Duodenal mucosa (tissue), 2 donors: ENCODE measurements around the gene GPR62.

Experiments
- H3K27ac ChIP-seq: one replicate; pipeline ENCODE4 v1.7.0; 2013; ENCODE audit warnings: low read depth, low read length
- H3K27me3 ChIP-seq, 2 donors: one replicate each; pipeline ENCODE4 v1.7.0; 2013; ENCODE audit warnings: low read length in 2 of 2, control low read depth in 1 of 2; ENCODE audit not compliant: insufficient read depth in 2 of 2, control insufficient read depth in 1 of 2
- H3K36me3 ChIP-seq, 2 donors: one replicate each; pipeline ENCODE4 v1.7.0; 2013; ENCODE audit warnings: low read length in 2 of 2, control low read depth in 1 of 2; ENCODE audit not compliant: insufficient read depth in 2 of 2, control insufficient read depth in 1 of 2
- H3K4me1 ChIP-seq, 2 donors: one replicate each; pipeline ENCODE4 v1.7.0; 2013; ENCODE audit warnings: low read length in 2 of 2, control low read depth in 1 of 2; ENCODE audit not compliant: insufficient read depth in 2 of 2, control insufficient read depth in 1 of 2
- H3K4me3 ChIP-seq, 2 donors: one replicate each; pipeline ENCODE4 v1.7.0; 2013; ENCODE audit warnings: low read length in 2 of 2, low read depth in 1 of 2
- H3K9ac ChIP-seq, 2 donors: one replicate each; pipeline ENCODE4 v1.7.0; 2013; ENCODE audit warnings: low read length in 2 of 2, low read depth in 1 of 2
- H3K9me3 ChIP-seq, 2 donors: one replicate each; pipeline ENCODE4 v1.7.0; 2013; ENCODE audit warnings: low read length in 2 of 2, control low read depth in 1 of 2; ENCODE audit not compliant: control insufficient read depth in 1 of 2

Gene GPR62

DNA sequence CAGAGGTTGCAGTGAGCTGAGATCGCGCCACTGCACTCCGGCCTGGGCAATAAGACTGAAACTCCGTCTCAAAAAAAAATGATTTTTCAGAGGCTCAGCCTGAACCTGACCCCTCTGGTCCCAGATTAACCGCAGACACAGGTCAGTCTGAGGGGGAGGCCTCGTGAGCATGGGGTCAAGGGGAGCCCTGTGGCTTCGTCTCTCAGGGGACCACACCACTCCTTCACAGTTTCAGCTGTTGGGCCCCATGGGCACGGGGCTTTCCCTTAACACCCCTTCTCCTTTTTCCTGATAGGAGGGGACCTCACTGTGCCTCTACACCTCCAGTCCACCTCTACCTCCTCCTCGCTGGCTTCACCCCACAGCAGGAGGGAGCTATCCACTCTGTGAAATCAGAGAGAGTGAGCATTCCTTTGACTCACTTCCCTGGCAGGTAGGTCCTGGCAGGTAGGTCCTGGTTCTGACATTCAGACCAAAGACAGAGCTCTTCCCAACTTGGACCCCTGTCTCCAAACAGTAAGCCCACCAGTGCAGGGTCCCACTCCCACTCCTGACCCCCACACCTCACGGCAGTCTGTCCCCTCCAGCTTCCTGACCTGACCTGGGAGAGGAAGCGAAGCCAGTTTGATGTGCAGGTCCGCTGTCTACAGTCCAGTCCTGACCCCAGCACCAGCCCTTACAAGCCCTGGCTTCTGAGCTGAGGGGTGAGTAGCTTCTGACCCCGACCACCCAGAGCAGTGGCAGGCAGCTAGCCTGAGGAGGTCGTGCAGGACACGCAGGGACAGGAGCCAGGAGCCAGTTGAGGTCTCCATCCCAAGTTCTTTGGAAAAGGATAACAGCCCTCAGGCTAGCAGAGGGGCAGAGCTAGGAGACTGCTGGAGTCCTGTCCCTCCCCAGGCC lies 22.5 kb upstream of the GPR62 start:
- no peaks in the 10 kb centered on the region for H3K4me1 ChIP-seq
- no peaks in the 10 kb centered on the region for H3K9me3 ChIP-seq
- H3K27ac ChIP-seq = no peak overlapping the region
- no peak overlapping the region for H3K9ac ChIP-seq
- H3K27me3 ChIP-seq = no peaks in the 10 kb centered on the region
- H3K36me3 ChIP-seq = peaks cover 36 to 50% of the 10 kb centered on the region in 2 donors
- H3K4me3 ChIP-seq = no peak overlapping the region

DNA sequence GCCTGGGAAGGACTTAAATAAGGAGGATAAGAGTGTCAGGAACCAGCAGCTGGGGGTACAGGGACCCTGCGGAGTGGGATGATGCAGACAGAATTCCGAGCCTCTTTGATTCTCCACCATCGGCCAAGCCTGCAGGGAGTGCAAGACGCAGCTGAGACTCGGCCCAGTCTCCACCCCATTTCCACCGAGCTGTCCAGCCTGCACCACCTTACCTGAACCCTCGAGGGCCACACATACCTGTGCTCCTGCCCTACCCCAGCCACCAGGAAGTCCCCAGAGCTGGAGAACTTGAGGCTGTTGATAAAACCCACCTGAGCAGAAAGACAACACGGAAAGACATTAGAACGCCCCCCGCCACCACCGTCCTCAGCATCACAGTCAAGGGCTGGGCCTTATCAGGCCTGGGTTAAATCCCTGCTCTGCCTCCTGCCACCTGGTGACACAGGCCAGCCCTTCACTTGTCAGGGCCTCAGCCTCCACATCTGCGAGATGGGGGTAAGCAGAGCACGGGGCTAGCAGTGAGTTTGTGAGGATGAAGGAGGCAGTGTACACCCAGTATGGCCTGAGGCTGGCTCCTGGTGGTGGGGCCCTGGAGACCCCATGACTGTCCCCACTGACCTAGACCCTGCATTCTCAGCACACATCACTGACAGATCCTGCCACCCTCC lies 21.6 kb upstream of the GPR62 start:
- Histone ChIP-seq H3K4me1 (no peaks in the 10 kb centered on the region), H3K27me3 (no peaks in the 10 kb centered on the region), H3K9me3 (no peaks in the 10 kb centered on the region), H3K9ac (no peak overlapping the region), H3K36me3 (peaks cover 40 to 59% of the 10 kb centered on the region in 2 donors), H3K27ac (no peak overlapping the region), H3K4me3 (no peak overlapping the region)

- Histone ChIP-seq H3K4me1 (no peaks in the 10 kb centered on the region), H3K36me3 (peaks cover 40 to 65% of the 10 kb centered on the region in 2 donors), H3K27me3 (no peaks in the 10 kb centered on the region), H3K27ac (no peak overlapping the region), H3K4me3 (no peak overlapping the region), H3K9me3 (no peaks in the 10 kb centered on the region), H3K9ac (no peak overlapping the region)
Measured at GRCh38 chr3:51934139-51934850, 20.9 kb upstream of the GPR62 start.

GRCh38 chr3:51934991-51935885 lies 19.9 kb upstream of the GPR62 start:
- Histone ChIP-seq H3K9me3 (no peaks in the 10 kb centered on the region), H3K27me3 (no peaks in the 10 kb centered on the region), H3K4me1 (peaks cover 0 to 5% of the 10 kb centered on the region in 2 donors), H3K27ac (no peak overlapping the region), H3K9ac (no peak overlapping the region), H3K36me3 (peaks cover 40 to 66% of the 10 kb centered on the region in 2 donors), H3K4me3 (no peak overlapping the region)

GRCh38 chr3:51935886-51936755 lies 19.1 kb upstream of the GPR62 start:
- Histone ChIP-seq H3K36me3 (peaks cover 40 to 66% of the 10 kb centered on the region in 2 donors), H3K4me3 (no peak overlapping the region), H3K27ac (no peak overlapping the region), H3K9me3 (no peaks in the 10 kb centered on the region), H3K27me3 (no peaks in the 10 kb centered on the region), H3K4me1 (peaks cover 5 to 13% of the 10 kb centered on the region in 2 donors), H3K9ac (no peak overlapping the region)

- H3K36me3 ChIP-seq = peaks cover 40 to 66% of the 10 kb centered on the region in 2 donors
- H3K27me3 ChIP-seq = no peaks in the 10 kb centered on the region
- no peak overlapping the region for H3K27ac ChIP-seq
Measured at GRCh38 chr3:51937014-51937413, 18.2 kb upstream of the GPR62 start.

GRCh38 chr3:51937611-51938450 lies 17.4 kb upstream of the GPR62 start:
- Histone ChIP-seq H3K27ac (no peak overlapping the region), H3K27me3 (no peaks in the 10 kb centered on the region), H3K36me3 (peaks cover 38 to 62% of the 10 kb centered on the region in 2 donors), H3K9me3 (no peaks in the 10 kb centered on the region), H3K4me3 (no peak overlapping the region), H3K9ac (no peak overlapping the region), H3K4me1 (peaks cover 12 to 24% of the 10 kb centered on the region in 2 donors)

More at GRCh38 chr3:51937014-51937413, 18.2 kb upstream of the GPR62 start:
- Histone ChIP-seq H3K4me1 (peaks cover 7 to 17% of the 10 kb centered on the region in 2 donors), H3K9me3 (no peaks in the 10 kb centered on the region), H3K4me3 (no peak overlapping the region), H3K9ac (no peak overlapping the region)

DNA sequence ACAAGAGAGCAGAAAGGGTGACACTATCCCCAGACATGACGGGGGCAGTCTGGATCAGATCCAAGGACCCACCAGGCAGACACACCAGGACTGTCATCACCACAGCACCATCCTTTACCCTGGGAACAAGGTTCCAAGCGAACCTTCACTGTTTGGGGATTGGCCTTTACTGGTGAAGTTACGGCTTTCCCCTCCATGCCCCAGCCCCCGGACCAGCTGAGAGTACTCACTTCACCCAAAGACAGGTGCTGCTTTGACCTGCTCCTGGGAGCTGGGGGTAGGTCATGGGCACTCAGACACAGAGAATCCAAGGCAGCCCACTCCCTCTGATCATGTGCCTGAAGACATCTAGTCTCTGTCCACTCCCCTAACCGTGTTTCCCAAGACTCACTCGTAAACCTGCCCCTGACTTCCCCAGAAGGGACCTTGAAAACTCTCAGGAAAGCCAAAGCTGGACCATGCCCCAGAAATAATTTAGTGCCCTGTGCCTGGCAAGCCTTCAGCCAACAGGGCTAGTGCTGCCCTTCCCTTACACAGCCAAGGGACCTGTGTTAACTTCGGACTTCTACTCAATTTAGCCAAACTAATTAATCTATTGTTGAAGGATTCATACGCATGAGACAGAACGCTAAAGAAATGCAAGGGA lies 16.3 kb upstream of the GPR62 start:
- H3K4me1 ChIP-seq = peaks cover 20 to 31% of the 10 kb centered on the region in 2 donors
- no peak overlapping the region for H3K9ac ChIP-seq
- H3K27me3 ChIP-seq = no peaks in the 10 kb centered on the region
- peaks cover 28 to 53% of the 10 kb centered on the region in 2 donors for H3K36me3 ChIP-seq
- no peaks in the 10 kb centered on the region for H3K9me3 ChIP-seq
- H3K27ac ChIP-seq = no peak overlapping the region
- no peak overlapping the region for H3K4me3 ChIP-seq
